ENCODE results near the gene ARMH3. TPM values are rescaled to one million over a fixed set of nuclear protein-coding genes. Genes with fewer than 3 reads are reported as not detected.

Gene ARMH3, protein sequence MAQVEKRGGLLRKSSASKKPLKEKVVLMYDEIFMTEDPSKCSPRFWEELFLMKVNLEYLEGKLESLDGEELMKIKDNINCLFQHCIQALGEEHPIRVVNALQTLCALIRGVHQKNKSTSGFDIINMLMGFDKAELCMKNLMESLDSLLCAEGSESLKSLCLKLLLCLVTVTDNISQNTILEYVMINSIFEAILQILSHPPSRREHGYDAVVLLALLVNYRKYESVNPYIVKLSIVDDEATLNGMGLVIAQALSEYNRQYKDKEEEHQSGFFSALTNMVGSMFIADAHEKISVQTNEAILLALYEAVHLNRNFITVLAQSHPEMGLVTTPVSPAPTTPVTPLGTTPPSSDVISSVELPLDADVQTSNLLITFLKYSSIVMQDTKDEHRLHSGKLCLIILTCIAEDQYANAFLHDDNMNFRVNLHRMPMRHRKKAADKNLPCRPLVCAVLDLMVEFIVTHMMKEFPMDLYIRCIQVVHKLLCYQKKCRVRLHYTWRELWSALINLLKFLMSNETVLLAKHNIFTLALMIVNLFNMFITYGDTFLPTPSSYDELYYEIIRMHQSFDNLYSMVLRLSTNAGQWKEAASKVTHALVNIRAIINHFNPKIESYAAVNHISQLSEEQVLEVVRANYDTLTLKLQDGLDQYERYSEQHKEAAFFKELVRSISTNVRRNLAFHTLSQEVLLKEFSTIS
- polyA plus RNA-seq (ENCODE audit: insufficient read length) = 13.4 TPM

DNA sequence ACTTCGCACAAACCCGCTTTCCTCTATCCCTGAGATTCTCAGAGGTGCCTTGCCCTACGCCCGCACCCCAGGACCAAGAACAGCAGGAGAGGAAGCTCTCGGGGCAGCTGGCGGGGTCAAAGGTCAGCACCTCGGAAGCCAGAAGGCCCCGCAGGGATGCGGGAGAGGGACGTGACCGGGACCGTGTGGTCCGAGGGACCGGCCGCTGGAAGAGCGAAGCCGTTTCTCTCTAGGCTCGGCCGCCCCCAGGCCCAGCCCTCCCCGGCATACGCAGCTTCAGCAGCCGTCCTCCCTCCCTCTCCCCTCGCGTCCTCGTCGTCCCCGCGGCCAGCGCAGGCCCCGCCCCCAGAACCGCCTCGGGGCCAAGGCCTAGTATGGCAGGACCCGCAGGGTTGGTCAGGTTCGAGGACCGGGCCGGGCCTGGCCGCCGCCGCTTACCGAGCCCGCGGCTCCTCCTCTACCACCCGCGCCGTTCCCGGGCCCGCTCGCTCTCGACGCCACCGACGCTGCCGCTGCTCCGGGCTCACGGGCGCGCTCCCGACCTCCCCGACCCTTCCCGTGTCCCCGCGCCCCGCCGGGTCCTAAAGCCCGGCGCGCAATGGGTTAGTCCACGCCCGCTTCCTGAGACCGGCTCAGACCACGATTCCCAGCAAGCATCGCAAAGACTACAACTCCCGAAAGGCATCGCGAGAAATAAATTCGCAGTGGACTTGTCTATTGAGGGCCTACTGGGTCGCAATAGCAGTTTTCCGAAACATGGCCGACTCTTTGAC, at the start of gene ARMH3:
Gene ARMH3, minus strand, starts transcription at position 527 of the 773 bp plus-strand sequence. CDS start 16,059 bp downstream, outside the sequence.
- peak; percentile 95 for DNase-seq (ENCODE audit: low read depth)

DNA sequence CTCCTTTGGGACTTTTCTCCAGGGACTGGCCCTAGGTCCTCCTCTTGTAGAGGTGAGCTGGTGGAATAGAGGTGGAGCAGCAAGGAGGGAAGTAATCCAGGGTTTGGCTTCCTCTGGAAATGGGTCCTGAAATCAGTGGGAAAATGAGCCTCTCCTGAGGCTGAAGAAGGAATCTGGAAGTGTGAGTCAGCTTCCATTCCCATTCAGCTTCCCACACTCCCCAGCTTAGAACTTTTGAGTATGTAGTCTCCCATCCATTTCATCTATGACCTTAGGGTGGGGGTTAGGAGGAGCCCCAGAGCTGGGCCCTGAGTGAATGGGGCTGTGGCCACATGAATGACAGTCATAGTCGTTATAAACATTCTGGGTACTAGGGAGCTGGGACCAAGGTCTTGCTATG, 46.4 kb upstream of the ARMH3 start:
- DNase-seq (ENCODE audit: low read depth) = no peak

DNA sequence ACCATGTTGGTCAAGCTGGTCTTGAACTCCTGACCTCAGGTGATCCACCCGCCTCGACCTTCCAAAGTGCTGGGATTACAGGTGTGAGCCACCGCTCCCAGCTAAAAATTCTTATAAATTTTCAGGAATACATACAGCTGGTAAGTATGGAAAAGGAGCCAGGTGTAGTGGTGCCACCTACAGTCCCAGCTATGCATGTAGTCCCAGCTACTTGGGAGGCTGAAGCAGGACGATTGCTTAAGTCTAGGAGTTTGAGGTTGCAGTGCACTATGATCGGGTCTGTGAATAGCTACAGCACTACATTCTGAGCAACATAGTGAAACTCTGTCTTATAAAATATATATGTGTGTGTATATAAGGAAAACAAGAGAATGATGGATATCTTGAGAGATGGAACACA, 45.2 kb upstream of the ARMH3 start:
- DNase-seq (ENCODE audit: low read depth) = no peak

- DNase-seq (ENCODE audit: low read depth) = no peak
Measured at GRCh38 chr10:102096449-102096848, 40.5 kb upstream of the ARMH3 start.

- DNase-seq (ENCODE audit: low read depth) = no peak
Measured at GRCh38 chr10:102090772-102091171, 34.8 kb upstream of the ARMH3 start.

GRCh38 chr10:102086196-102086595, 30.2 kb upstream of the ARMH3 start:
- no peak for DNase-seq (ENCODE audit: low read depth)

GRCh38 chr10:102085336-102085735, 29.4 kb upstream of the ARMH3 start:
- DNase-seq (ENCODE audit: low read depth) = no peak

DNA sequence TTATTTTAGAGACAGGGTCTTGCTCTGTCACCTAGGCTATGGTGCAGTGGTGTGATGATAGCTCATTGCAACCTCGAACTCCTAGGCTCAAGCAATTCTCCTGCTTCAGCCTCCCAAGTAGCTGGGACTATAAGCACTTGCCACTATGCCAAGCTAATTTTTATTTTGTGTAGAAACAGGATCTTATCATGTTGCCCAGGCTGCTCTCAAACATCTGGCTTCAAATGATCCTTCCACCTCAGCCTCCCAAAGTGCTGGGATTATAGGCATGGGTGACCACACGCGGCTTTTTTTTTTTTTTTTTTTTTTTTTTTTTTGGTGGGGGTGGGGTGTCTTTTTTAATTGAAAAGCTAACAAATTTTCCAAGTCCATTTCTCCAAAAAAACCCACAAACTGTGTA, 27.6 kb upstream of the ARMH3 start:
- no peak for DNase-seq (ENCODE audit: low read depth)

GRCh38 chr10:102072673-102073527, 16.9 kb upstream of the ARMH3 start:
- DNase-seq (ENCODE audit: low read depth) = no peak

GRCh38 chr10:102069071-102069470, 13.1 kb upstream of the ARMH3 start:
- no peak for DNase-seq (ENCODE audit: low read depth)

GRCh38 chr10:102068216-102068615, 12.2 kb upstream of the ARMH3 start:
- DNase-seq (ENCODE audit: low read depth) = no peak

GRCh38 chr10:102067091-102067916, 11.3 kb upstream of the ARMH3 start:
- no peak for DNase-seq (ENCODE audit: low read depth)

DNA sequence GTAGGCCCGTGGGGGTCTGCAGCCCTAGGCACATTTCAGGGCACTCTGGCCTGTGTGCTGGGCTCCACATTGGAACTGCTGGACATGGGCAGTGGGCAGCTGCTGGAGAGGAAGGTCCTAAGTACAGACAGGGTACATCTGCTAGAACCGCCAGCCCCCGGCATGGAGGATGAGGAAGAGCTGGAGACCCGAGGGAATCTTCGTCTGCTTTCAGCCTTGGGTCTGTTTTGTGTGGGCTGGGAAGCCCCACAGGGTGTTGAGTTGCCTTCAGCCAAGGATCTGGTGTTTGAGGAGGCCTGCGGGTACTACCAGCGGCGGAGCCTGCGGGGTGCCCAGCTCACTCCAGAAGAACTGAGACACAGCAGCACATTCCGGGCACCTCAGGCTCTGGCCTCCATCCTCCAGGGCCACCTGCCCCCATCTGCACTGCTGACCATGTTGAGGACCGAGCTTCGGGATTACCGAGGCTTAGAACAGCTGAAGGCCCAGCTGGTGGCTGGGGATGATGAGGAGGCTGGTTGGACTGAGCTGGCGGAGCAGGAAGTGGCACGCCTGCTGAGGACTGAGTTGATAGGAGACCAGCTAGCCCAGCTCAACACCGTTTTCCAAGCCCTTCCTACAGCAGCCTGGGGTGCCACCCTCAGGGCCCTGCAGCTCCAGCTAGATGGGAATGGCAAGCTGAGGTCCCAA, 10.6 kb upstream of the ARMH3 start:
- no peak for DNase-seq (ENCODE audit: low read depth)

GRCh38 chr10:102065561-102066398, 9.8 kb upstream of the ARMH3 start:
- no peak for DNase-seq (ENCODE audit: low read depth)

- DNase-seq (ENCODE audit: low read depth) = peak; percentile 60
Measured at GRCh38 chr10:102064868-102065560, 9.0 kb upstream of the ARMH3 start, which contains the start of gene HPS6. HPS6 (plus strand) TSS chr10:102065349; CDS start chr10:102065475, 126 bp downstream.

GRCh38 chr10:102064503-102064867, 8.5 kb upstream of the ARMH3 start:
- DNase-seq (ENCODE audit: low read depth) = no peak

- DNase-seq (ENCODE audit: low read depth) = no peak
Measured at GRCh38 chr10:102059987-102060386, 4.0 kb upstream of the ARMH3 start.

Measured in forelimb muscle (tissue), 1 donor.